Measurements from ENCODE around the gene GPC3. TPM values are rescaled to one million over a fixed set of nuclear protein-coding genes. Genes with fewer than 3 reads are reported as not detected.
"Not testable (repeated sequence)": the region's sequence is repeated elsewhere in the genome, so short reads cannot be mapped to it uniquely, and the experiment has no call there.

The GPC3 gene
- total and polyA plus RNA-seq, 5 donors, result 6.7 to 15.5 (median 7.5) TPM

GRCh38 chrX:133995759-133996158 is 10.4 kb upstream of the GPC3 start:
- ATAC-seq, result no peak
- Histone ChIP-seq H3K4me1 (ENCODE audit: control insufficient read depth, insufficient read depth, low read length) (no peaks in the 10 kb centered on the region), H3K27me3 (ENCODE audit: control insufficient read depth, insufficient read depth) (no peaks in the 10 kb centered on the region), H3K27ac (ENCODE audit: low read length) (no peak overlapping the region), H3K4me3 (ENCODE audit: low read length) (no peak overlapping the region), H3K9me3 (ENCODE audit: control insufficient read depth, low read length) (no peaks in the 10 kb centered on the region)
- DNase-seq, result no peak
- intact Hi-C loops (cut with DNase I), result no loop called here

GRCh38 chrX:133994576-133994975 is 9.2 kb upstream of the GPC3 start:
- intact Hi-C loops (cut with DNase I), result no loop called here
- no peak for ATAC-seq
- H3K9me3 ChIP-seq (ENCODE audit: control insufficient read depth, low read length), result no peaks in the 10 kb centered on the region
- WGBS, result 70% methylated on average over 2 of the region's 2 CpGs
- H3K27ac ChIP-seq (ENCODE audit: low read length), result no peak overlapping the region
- no peaks in the 10 kb centered on the region for H3K27me3 ChIP-seq (ENCODE audit: control insufficient read depth, insufficient read depth)
- DNase-seq, result no peak
- H3K4me1 ChIP-seq (ENCODE audit: control insufficient read depth, insufficient read depth, low read length), result no peaks in the 10 kb centered on the region
- H3K4me3 ChIP-seq (ENCODE audit: low read length), result no peak overlapping the region

GRCh38 chrX:133992882-133993281 is 7.5 kb upstream of the GPC3 start:
- intact Hi-C loops (cut with DNase I), result no loop called here
- 54% methylated on average over 4 of the region's 4 CpGs for WGBS
- no peak overlapping the region for H3K27ac ChIP-seq (ENCODE audit: low read length)
- ATAC-seq, result no peak
- H3K4me3 ChIP-seq (ENCODE audit: low read length), result no peak overlapping the region
- H3K9me3 ChIP-seq (ENCODE audit: control insufficient read depth, low read length), result no peaks in the 10 kb centered on the region
- H3K27me3 ChIP-seq (ENCODE audit: control insufficient read depth, insufficient read depth), result no peaks in the 10 kb centered on the region
- no peak for DNase-seq
- H3K4me1 ChIP-seq (ENCODE audit: control insufficient read depth, insufficient read depth, low read length), result no peaks in the 10 kb centered on the region

- DNase-seq (no peak), ATAC-seq (no peak)
- H3K4me1 ChIP-seq (ENCODE audit: control insufficient read depth, insufficient read depth, low read length), result no peaks in the 10 kb centered on the region
- H3K27me3 ChIP-seq (ENCODE audit: control insufficient read depth, insufficient read depth), result no peaks in the 10 kb centered on the region
- WGBS, result 82% methylated on average over 5 of the region's 5 CpGs
- no peaks in the 10 kb centered on the region for H3K9me3 ChIP-seq (ENCODE audit: control insufficient read depth, low read length)
- H3K4me3 ChIP-seq (ENCODE audit: low read length), result no peak overlapping the region
- intact Hi-C loops (cut with DNase I), result no loop called here
- no peak overlapping the region for H3K27ac ChIP-seq (ENCODE audit: low read length)
These were observed 6.4 kb upstream of the GPC3 start for GRCh38 chrX:133991814-133992213.

GRCh38 chrX:133991057-133991456 is 5.7 kb upstream of the GPC3 start:
- intact Hi-C loops (cut with DNase I); H3K4me1 ChIP-seq (ENCODE audit: control insufficient read depth, insufficient read depth, low read length); H3K9me3 ChIP-seq (ENCODE audit: control insufficient read depth, low read length); H3K27me3 ChIP-seq (ENCODE audit: control insufficient read depth, insufficient read depth); ATAC-seq; H3K4me3 ChIP-seq (ENCODE audit: low read length); DNase-seq; H3K27ac ChIP-seq (ENCODE audit: low read length): not testable (repeated sequence)
- 91% methylated on average over 3 of the region's 3 CpGs for WGBS

- Histone ChIP-seq H3K9me3 (ENCODE audit: control insufficient read depth, low read length) (no peaks in the 10 kb centered on the region), H3K4me1 (ENCODE audit: control insufficient read depth, insufficient read depth, low read length) (no peaks in the 10 kb centered on the region), H3K27ac (ENCODE audit: low read length) (no peak overlapping the region), H3K27me3 (ENCODE audit: control insufficient read depth, insufficient read depth) (no peaks in the 10 kb centered on the region), H3K4me3 (ENCODE audit: low read length) (no peak overlapping the region)
- DNase-seq, result no peak
- intact Hi-C loops (cut with DNase I), result no loop called here
- no peak for ATAC-seq
- 81% methylated on average over 1 of the region's 1 CpG for WGBS
These were observed 4.6 kb upstream of the GPC3 start for GRCh38 chrX:133989993-133990392.

- Histone ChIP-seq H3K9me3 (ENCODE audit: control insufficient read depth, low read length) (no peaks in the 10 kb centered on the region), H3K27me3 (ENCODE audit: control insufficient read depth, insufficient read depth) (no peaks in the 10 kb centered on the region), H3K4me1 (ENCODE audit: control insufficient read depth, insufficient read depth, low read length) (no peaks in the 10 kb centered on the region), H3K4me3 (ENCODE audit: low read length) (no peak overlapping the region), H3K27ac (ENCODE audit: low read length) (no peak overlapping the region)
- no peak for ATAC-seq
- DNase-seq, result no peak
- intact Hi-C loops (cut with DNase I), result no loop called here
- WGBS, result 72% methylated on average over 6 of the region's 6 CpGs
These were observed 4.1 kb upstream of the GPC3 start for GRCh38 chrX:133989490-133989889.

GRCh38 chrX:133988010-133988409 is 2.6 kb upstream of the GPC3 start:
- 79% methylated on average over 5 of the region's 5 CpGs for WGBS
- no peak for ATAC-seq
- no peak for DNase-seq
- intact Hi-C loops (cut with DNase I), result no loop called here
- H3K9me3 ChIP-seq (ENCODE audit: control insufficient read depth, low read length), result no peaks in the 10 kb centered on the region
- H3K27ac ChIP-seq (ENCODE audit: low read length), result no peak overlapping the region
- H3K27me3 ChIP-seq (ENCODE audit: control insufficient read depth, insufficient read depth), result no peaks in the 10 kb centered on the region
- H3K4me1 ChIP-seq (ENCODE audit: control insufficient read depth, insufficient read depth, low read length), result no peaks in the 10 kb centered on the region
- H3K4me3 ChIP-seq (ENCODE audit: low read length), result no peak overlapping the region

- Histone ChIP-seq H3K4me3 (ENCODE audit: low read length) (no peak overlapping the region), H3K4me1 (ENCODE audit: control insufficient read depth, insufficient read depth, low read length) (no peaks in the 10 kb centered on the region), H3K27ac (ENCODE audit: low read length) (no peak overlapping the region), H3K9me3 (ENCODE audit: control insufficient read depth, low read length) (no peaks in the 10 kb centered on the region), H3K27me3 (ENCODE audit: control insufficient read depth, insufficient read depth) (no peaks in the 10 kb centered on the region)
- WGBS, result 70% methylated on average over 5 of the region's 6 CpGs
- ATAC-seq, result no peak
- DNase-seq, result no peak
- intact Hi-C loops (cut with DNase I), result no loop called here
These were observed 1.8 kb upstream of the GPC3 start for GRCh38 chrX:133987188-133987587.

GRCh38 chrX:133985967-133986683 is 731 bp upstream of the GPC3 start:
- Histone ChIP-seq H3K4me1 (ENCODE audit: control insufficient read depth, insufficient read depth, low read length) (no peaks in the 10 kb centered on the region), H3K27ac (ENCODE audit: low read length) (no peak overlapping the region), H3K4me3 (ENCODE audit: low read length) (peak overlapping the region; percentile 79), H3K9me3 (ENCODE audit: control insufficient read depth, low read length) (no peaks in the 10 kb centered on the region), H3K27me3 (ENCODE audit: control insufficient read depth, insufficient read depth) (no peaks in the 10 kb centered on the region)
- DNase-seq (no peak), ATAC-seq (no peak)
- 11% methylated on average over 14 of the region's 14 CpGs for WGBS
- intact Hi-C loops (cut with DNase I), result no loop called here

GRCh38 chrX:133984857-133985163 is 584 bp downstream of the GPC3 start:
- Histone ChIP-seq H3K27me3 (ENCODE audit: control insufficient read depth, insufficient read depth) (no peaks in the 10 kb centered on the region), H3K4me1 (ENCODE audit: control insufficient read depth, insufficient read depth, low read length) (no peaks in the 10 kb centered on the region), H3K9me3 (ENCODE audit: control insufficient read depth, low read length) (no peaks in the 10 kb centered on the region), H3K27ac (ENCODE audit: low read length) (no peak overlapping the region), H3K4me3 (ENCODE audit: low read length) (no peak overlapping the region)
- 6% methylated on average over 16 of the region's 16 CpGs for WGBS
- DNase-seq, result peak in 1 of 3 donors; percentile 47
- intact Hi-C loops (cut with DNase I), result no loop called here
- no peak for ATAC-seq
